Ishikawa (cell line): ENCODE data around the gene SYNE3.

Source experiments
- CEBPB ChIP-seq: IDR thresholded peaks from 2 replicates; pipeline ENCODE4 v1.6.1; 2012
- CREB1 ChIP-seq: IDR thresholded peaks from 2 replicates; pipeline ENCODE4 v1.6.1; 2012; ENCODE audit warnings: low read depth
- TF ChIP-seq, protein P1 (sequence below): IDR thresholded peaks from 2 replicates; pipeline ENCODE4 v1.6.1; 2012; ENCODE audit warnings: low read depth, mild to moderate bottlenecking

DNA sequence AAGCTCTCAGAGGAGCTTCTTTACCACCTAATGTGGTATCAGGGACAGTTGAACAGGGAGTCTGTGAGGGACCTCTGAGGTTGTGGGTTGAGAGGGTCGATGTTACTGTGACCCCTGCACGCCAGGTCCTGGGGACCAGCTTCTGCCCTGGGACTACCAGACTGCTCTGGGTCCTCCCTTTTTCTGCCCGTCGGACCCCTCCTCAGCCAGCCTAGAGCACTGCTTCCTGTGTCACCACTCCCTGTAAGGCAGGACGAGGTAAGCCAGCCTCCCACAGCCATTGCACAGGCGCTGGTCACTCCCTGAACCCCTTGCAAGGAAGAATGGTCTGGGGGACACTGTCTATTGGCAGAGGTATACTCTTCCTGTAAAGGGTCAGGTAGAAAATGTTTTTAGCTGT lies 38.1 kb downstream of the SYNE3 start:
- TF ChIP-seq, protein P1, sequence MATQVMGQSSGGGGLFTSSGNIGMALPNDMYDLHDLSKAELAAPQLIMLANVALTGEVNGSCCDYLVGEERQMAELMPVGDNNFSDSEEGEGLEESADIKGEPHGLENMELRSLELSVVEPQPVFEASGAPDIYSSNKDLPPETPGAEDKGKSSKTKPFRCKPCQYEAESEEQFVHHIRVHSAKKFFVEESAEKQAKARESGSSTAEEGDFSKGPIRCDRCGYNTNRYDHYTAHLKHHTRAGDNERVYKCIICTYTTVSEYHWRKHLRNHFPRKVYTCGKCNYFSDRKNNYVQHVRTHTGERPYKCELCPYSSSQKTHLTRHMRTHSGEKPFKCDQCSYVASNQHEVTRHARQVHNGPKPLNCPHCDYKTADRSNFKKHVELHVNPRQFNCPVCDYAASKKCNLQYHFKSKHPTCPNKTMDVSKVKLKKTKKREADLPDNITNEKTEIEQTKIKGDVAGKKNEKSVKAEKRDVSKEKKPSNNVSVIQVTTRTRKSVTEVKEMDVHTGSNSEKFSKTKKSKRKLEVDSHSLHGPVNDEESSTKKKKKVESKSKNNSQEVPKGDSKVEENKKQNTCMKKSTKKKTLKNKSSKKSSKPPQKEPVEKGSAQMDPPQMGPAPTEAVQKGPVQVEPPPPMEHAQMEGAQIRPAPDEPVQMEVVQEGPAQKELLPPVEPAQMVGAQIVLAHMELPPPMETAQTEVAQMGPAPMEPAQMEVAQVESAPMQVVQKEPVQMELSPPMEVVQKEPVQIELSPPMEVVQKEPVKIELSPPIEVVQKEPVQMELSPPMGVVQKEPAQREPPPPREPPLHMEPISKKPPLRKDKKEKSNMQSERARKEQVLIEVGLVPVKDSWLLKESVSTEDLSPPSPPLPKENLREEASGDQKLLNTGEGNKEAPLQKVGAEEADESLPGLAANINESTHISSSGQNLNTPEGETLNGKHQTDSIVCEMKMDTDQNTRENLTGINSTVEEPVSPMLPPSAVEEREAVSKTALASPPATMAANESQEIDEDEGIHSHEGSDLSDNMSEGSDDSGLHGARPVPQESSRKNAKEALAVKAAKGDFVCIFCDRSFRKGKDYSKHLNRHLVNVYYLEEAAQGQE: no peak
- TF ChIP-seq CEBPB (no peak), CREB1 (no peak)
